HepG2 (cell line): ENCODE measurements around the gene NUB1. TPM values are rescaled to one million over a fixed set of nuclear protein-coding genes. Genes with fewer than 3 reads are reported as not detected.

Experiments
- ATAC-seq: fragments of 200-7000 bp; cut with Tn5 transposase; 3 replicates; pipeline ENCODE4 v1.9.1; 2020; ENCODE audit warnings: mild to moderate bottlenecking, moderate library complexity
- BruUV-seq: library from RNA; stranded (reverse); fragments of 400-500 nt; replicated peaks from 2 replicates; lab custom pipeline; 2021; lab: Mats Ljungman, UMichigan
- CTCF ChIA-PET: fragments of 300-600 bp; formaldehyde crosslinking; extraction: SDS; loops from one replicate; lab custom pipeline; 2021; ENCODE audit warnings: low total read pairs, inconsistent platforms, low intra/inter-chr PET ratio; lab: Yijun Ruan, JAX
- POLR2A ChIA-PET: fragments of 350-600 bp; sonication (Branson Sonifier 250); formaldehyde crosslinking; loops from one replicate; lab custom pipeline; 2020; ENCODE audit warnings: antibody characterized with exemption, inconsistent platforms; lab: Yijun Ruan, JAX
- DNase-seq: peaks from one replicate; pipeline ENCODE4 v3.0.0-alpha.2; 2015; ENCODE audit warnings: low spot score
- FAIRE-seq: peaks from 3 replicates; lab custom pipeline; 2011; peaks lifted over from hg19 to GRCh38; lab: Jason Lieb, UNC
- H2AFZ ChIP-seq: one replicate; pipeline ENCODE4 v1.6.1; 2011; ENCODE audit warnings: low read length, inconsistent platforms
- H3K27ac ChIP-seq: fragments of 300-600 bp; 3 replicates; pipeline ENCODE4 v1.8.0; 2011; ENCODE audit warnings: mixed run types, mild to moderate bottlenecking, mixed read lengths, low read length, inconsistent platforms; ENCODE audit not compliant: insufficient read depth; ENCODE audit errors: extremely low read length
- H3K27me3 ChIP-seq, 2 experiments: fragments of 200-600 bp in 1 of 2; 2 replicates in 1 of 2; 3 replicates in 1 of 2; pipeline versions ENCODE4 v1.6.0 to v1.8.0; 2011; ENCODE audit warnings: low read length in 2 of 2, mild to moderate bottlenecking in 2 of 2, moderate library complexity in 2 of 2, inconsistent platforms in 1 of 2; ENCODE audit not compliant: insufficient read depth in 2 of 2, control insufficient read depth in 1 of 2
- H3K36me3 ChIP-seq, 2 experiments: fragments of 200-600 bp in 1 of 2; replicated peaks in 1 of 2; 2 replicates in 1 of 2; 3 replicates in 1 of 2; pipeline versions ENCODE4 v1.5.1 to v1.8.0; 2011; ENCODE audit warnings: low read length in 2 of 2, inconsistent platforms in 1 of 2; ENCODE audit not compliant: insufficient read depth in 2 of 2, control insufficient read depth in 1 of 2
- H3K4me1 ChIP-seq: 2 replicates; pipeline ENCODE4 v1.5.1; 2012; ENCODE audit warnings: low read length, inconsistent platforms; ENCODE audit not compliant: insufficient read depth
- H3K4me2 ChIP-seq: 2 replicates; pipeline ENCODE4 v1.6.0; 2011; ENCODE audit warnings: low read depth, low read length, inconsistent platforms
- H3K4me3 ChIP-seq, 3 experiments: fragments of 200-600 bp in 1 of 3; sonication (generic), shearing (Covaris generic) in 1 of 3; replicated peaks in 1 of 3; 2 replicates each; pipeline ENCODE4 v1.5.1; 2011 to 2016; ENCODE audit warnings: low read length in 3 of 3, inconsistent platforms in 2 of 3, low read depth in 2 of 3, mild to moderate bottlenecking in 2 of 3, control low read depth in 1 of 3, mixed read lengths in 1 of 3; ENCODE audit not compliant: insufficient read depth in 1 of 3
- H3K79me2 ChIP-seq: one replicate; pipeline ENCODE4 v1.6.1; 2011; ENCODE audit warnings: low read length, inconsistent platforms; ENCODE audit not compliant: insufficient read depth
- H3K9ac ChIP-seq: 2 replicates; pipeline ENCODE4 v1.6.0; 2011; ENCODE audit warnings: mild to moderate bottlenecking, low read depth, low read length, inconsistent platforms; ENCODE audit not compliant: insufficient read depth
- H3K9me3 ChIP-seq: 2 replicates; pipeline ENCODE4 v1.5.1; 2012; ENCODE audit warnings: mild to moderate bottlenecking, low read length
- H4K20me1 ChIP-seq: 2 replicates; pipeline ENCODE4 v1.6.0; 2011; ENCODE audit warnings: inconsistent platforms, mild to moderate bottlenecking, low read length, moderate library complexity; ENCODE audit not compliant: insufficient read depth
- BCL6 ChIP-seq: IDR thresholded peaks from 2 replicates; pipeline ENCODE4 v1.6.1; 2016; ENCODE audit warnings: missing genetic modification reagents, missing compliant biosample characterization
- CCDC6 ChIP-seq: sonication (generic); formaldehyde crosslinking; IDR thresholded peaks from 2 replicates; pipeline ENCODE4 v1.8.1; 2022; ENCODE audit warnings: mild to moderate bottlenecking, missing genetic modification reagents, moderate library complexity
- MXI1 ChIP-seq: IDR thresholded peaks from 3 replicates; pipeline ENCODE4 v1.6.1; 2012; ENCODE audit warnings: low read depth, low read length, inconsistent platforms, borderline replicate concordance
- NFRKB ChIP-seq: fragments of 450-650 bp; IDR thresholded peaks from 2 replicates; pipeline ENCODE4 v1.6.1; 2017
- RARG ChIP-seq: sonication (generic); formaldehyde crosslinking; IDR thresholded peaks from 2 replicates; pipeline ENCODE4 v1.4.0; 2020; ENCODE audit warnings: low read depth, mild to moderate bottlenecking, missing genetic modification reagents
- SATB2 ChIP-seq: sonication (generic); formaldehyde crosslinking; IDR thresholded peaks from 2 replicates; pipeline ENCODE4 v1.5.0; 2020; ENCODE audit warnings: missing genetic modification reagents
- SMYD3 ChIP-seq: sonication (generic); formaldehyde crosslinking; IDR thresholded peaks from 2 replicates; pipeline ENCODE4 v1.8.1; 2023; ENCODE audit warnings: mild to moderate bottlenecking, missing genetic modification reagents
- ZNF205 ChIP-seq: IDR thresholded peaks from 2 replicates; pipeline ENCODE4 v1.6.1; 2018; ENCODE audit warnings: missing biosample characterization, missing genetic modification reagents
- ZNF367 ChIP-seq: sonication (generic); formaldehyde crosslinking; IDR thresholded peaks from 2 replicates; pipeline ENCODE4 v1.4.0; 2020; ENCODE audit warnings: missing genetic modification reagents, borderline replicate concordance
- ZNF552 ChIP-seq: sonication (generic); formaldehyde crosslinking; IDR thresholded peaks from 2 replicates; pipeline ENCODE4 v1.9.0; 2022; ENCODE audit warnings: missing genetic modification reagents, mild to moderate bottlenecking, borderline replicate concordance
- ZNF570 ChIP-seq: sonication (generic); formaldehyde crosslinking; IDR thresholded peaks from 2 replicates; pipeline ENCODE4 v1.4.0; 2020; ENCODE audit warnings: mild to moderate bottlenecking, missing genetic modification reagents, borderline replicate concordance
- ZNF652 ChIP-seq: IDR thresholded peaks from 2 replicates; pipeline ENCODE4 v1.6.1; 2016; ENCODE audit warnings: low read depth, borderline replicate concordance
- ZNF691 ChIP-seq: sonication (generic); formaldehyde crosslinking; IDR thresholded peaks from 2 replicates; pipeline ENCODE4 v1.4.0; 2020; ENCODE audit warnings: missing genetic modification reagents, low read depth, mild to moderate bottlenecking, borderline replicate concordance
- ZNF816 ChIP-seq: sonication (generic); formaldehyde crosslinking; IDR thresholded peaks from 2 replicates; pipeline ENCODE4 v1.8.0; 2022; ENCODE audit warnings: missing genetic modification reagents, mild to moderate bottlenecking, borderline replicate concordance
- WGBS: methylation state at CpG from one replicate; pipeline ENCODE4 v1.1.6; 2017; ENCODE audit warnings: low lambda C conversion rate; 5-methylcytosine and 5-hydroxymethylcytosine counted together
- in situ Hi-C: cut with HindIII; loops from 2 replicates; pipeline ENCODE4 v1.10.0; 2017; ENCODE audit warnings: low pct_unique_long_range_greater_than_20kb; ENCODE audit not compliant: extremely low pct_ligation_motif_present
- intact Hi-C: fragments of 100-400 bp; cut with micrococcal nuclease; formaldehyde crosslinking; loops from one replicate; pipeline ENCODE4 v1.10.0; 2022; ENCODE audit not compliant: unreplicated experiment
- polyA plus RNA-seq, 8 experiments: library from polyadenylated mRNA; depleted of rRNA in 3 of 8; stranded (reverse) in 7 of 8; unstranded in 1 of 8; fragments of >200 nt; fragmentation: Illumina TruSeq in 4 of 8; extraction: Trizol in 4 of 8; gene quantifications; 2 replicates each; pipeline versions ENCODE4 v1.2.1 to v1.2.3, GENCODE V29; 2011 to 2016; ENCODE audit warnings: low read depth in 4 of 8, missing spikeins in 1 of 8, mixed read lengths in 1 of 8; ENCODE audit not compliant: insufficient read depth in 1 of 8
- total RNA-seq, 5 experiments: library from RNA; depleted of rRNA; stranded (reverse); fragments of >200 nt; fragmentation: Illumina TruSeq; extraction: Trizol; gene quantifications; 2 replicates each; pipeline ENCODE4 v1.2.3, GENCODE V29; 2016; ENCODE audit warnings: low read depth in 1 of 5
- TF ChIP-seq, protein P1 (sequence below): sonication (generic); formaldehyde crosslinking; IDR thresholded peaks from 2 replicates; pipeline ENCODE4 v1.4.0; 2020; ENCODE audit warnings: missing genetic modification reagents, mild to moderate bottlenecking, borderline replicate concordance
- TF ChIP-seq, protein P2 (sequence below): sonication (generic); formaldehyde crosslinking; IDR thresholded peaks from 2 replicates; pipeline ENCODE4 v1.4.0; 2020; ENCODE audit warnings: missing genetic modification reagents, borderline replicate concordance
- TF ChIP-seq, protein P3 (sequence below): sonication (generic); formaldehyde crosslinking; IDR thresholded peaks from 2 replicates; pipeline ENCODE4 v1.5.0; 2020; ENCODE audit warnings: mild to moderate bottlenecking, missing genetic modification reagents
- TF ChIP-seq, protein P4 (sequence below): sonication (generic); formaldehyde crosslinking; IDR thresholded peaks from 2 replicates; pipeline ENCODE4 v1.4.0; 2020; ENCODE audit warnings: missing genetic modification reagents

Gene NUB1
- total and polyA plus RNA-seq, 2 of the 13 experiments (the other 11 are each of a cell fraction or from before 2014, with no cell fraction given): 27.1 to 37.0 TPM

GRCh38 chr7:151374139-151374538 lies 32.5 kb downstream of the NUB1 start:
- no peaks in the 10 kb centered on the region for H3K4me1 ChIP-seq
- TF ChIP-seq ZNF691 (CRISPR knock-in tag) (no peak), CCDC6 (CRISPR knock-in tag) (no peak), NFRKB (no peak), SATB2 (no peak), BCL6 (no peak), ZNF367 (no peak), ZNF816 (CRISPR knock-in tag) (no peak), SMYD3 (CRISPR knock-in tag) (no peak), ZNF552 (CRISPR knock-in tag) (no peak), ZNF652 (CRISPR knock-in tag) (no peak), ZNF570 (no peak), ZNF205 (CRISPR knock-in tag) (no peak), MXI1 (no peak), RARG (CRISPR knock-in tag) (no peak)
- TF ChIP-seq, protein P1, sequence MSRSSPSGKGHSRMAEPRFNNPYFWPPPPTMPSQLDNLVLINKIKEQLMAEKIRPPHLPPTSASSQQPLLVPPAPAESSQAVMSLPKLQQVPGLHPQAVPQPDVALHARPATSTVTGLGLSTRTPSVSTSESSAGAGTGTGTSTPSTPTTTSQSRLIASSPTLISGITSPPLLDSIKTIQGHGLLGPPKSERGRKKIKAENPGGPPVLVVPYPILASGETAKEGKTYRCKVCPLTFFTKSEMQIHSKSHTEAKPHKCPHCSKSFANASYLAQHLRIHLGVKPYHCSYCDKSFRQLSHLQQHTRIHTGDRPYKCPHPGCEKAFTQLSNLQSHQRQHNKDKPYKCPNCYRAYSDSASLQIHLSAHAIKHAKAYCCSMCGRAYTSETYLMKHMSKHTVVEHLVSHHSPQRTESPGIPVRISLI (CRISPR knock-in tag): no peak
- TF ChIP-seq, protein P2, sequence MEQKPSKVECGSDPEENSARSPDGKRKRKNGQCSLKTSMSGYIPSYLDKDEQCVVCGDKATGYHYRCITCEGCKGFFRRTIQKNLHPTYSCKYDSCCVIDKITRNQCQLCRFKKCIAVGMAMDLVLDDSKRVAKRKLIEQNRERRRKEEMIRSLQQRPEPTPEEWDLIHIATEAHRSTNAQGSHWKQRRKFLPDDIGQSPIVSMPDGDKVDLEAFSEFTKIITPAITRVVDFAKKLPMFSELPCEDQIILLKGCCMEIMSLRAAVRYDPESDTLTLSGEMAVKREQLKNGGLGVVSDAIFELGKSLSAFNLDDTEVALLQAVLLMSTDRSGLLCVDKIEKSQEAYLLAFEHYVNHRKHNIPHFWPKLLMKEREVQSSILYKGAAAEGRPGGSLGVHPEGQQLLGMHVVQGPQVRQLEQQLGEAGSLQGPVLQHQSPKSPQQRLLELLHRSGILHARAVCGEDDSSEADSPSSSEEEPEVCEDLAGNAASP: no peak
- TF ChIP-seq, protein P3, sequence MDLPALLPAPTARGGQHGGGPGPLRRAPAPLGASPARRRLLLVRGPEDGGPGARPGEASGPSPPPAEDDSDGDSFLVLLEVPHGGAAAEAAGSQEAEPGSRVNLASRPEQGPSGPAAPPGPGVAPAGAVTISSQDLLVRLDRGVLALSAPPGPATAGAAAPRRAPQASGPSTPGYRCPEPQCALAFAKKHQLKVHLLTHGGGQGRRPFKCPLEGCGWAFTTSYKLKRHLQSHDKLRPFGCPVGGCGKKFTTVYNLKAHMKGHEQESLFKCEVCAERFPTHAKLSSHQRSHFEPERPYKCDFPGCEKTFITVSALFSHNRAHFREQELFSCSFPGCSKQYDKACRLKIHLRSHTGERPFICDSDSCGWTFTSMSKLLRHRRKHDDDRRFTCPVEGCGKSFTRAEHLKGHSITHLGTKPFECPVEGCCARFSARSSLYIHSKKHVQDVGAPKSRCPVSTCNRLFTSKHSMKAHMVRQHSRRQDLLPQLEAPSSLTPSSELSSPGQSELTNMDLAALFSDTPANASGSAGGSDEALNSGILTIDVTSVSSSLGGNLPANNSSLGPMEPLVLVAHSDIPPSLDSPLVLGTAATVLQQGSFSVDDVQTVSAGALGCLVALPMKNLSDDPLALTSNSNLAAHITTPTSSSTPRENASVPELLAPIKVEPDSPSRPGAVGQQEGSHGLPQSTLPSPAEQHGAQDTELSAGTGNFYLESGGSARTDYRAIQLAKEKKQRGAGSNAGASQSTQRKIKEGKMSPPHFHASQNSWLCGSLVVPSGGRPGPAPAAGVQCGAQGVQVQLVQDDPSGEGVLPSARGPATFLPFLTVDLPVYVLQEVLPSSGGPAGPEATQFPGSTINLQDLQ (CRISPR knock-in tag): no peak
- TF ChIP-seq, protein P4, sequence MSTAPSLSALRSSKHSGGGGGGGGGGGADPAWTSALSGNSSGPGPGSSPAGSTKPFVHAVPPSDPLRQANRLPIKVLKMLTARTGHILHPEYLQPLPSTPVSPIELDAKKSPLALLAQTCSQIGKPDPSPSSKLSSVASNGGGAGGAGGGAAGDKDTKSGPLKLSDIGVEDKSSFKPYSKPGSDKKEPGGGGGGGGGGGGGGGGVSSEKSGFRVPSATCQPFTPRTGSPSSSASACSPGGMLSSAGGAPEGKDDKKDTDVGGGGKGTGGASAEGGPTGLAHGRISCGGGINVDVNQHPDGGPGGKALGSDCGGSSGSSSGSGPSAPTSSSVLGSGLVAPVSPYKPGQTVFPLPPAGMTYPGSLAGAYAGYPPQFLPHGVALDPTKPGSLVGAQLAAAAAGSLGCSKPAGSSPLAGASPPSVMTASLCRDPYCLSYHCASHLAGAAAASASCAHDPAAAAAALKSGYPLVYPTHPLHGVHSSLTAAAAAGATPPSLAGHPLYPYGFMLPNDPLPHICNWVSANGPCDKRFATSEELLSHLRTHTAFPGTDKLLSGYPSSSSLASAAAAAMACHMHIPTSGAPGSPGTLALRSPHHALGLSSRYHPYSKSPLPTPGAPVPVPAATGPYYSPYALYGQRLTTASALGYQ: no peak
- no peak overlapping the region for H3K27ac ChIP-seq
- 93% methylated on average over 14 of the region's 15 CpGs for WGBS
- H2AFZ ChIP-seq: no peak overlapping the region
- ChIA-PET CTCF (no interaction called here), POLR2A (no interaction called here)
- no peaks in the 10 kb centered on the region for H3K27me3 ChIP-seq
- intact Hi-C loops: no loop called here
- H3K36me3 ChIP-seq: peaks cover 5 to 41% of the 10 kb centered on the region in 2 experiments; a peak in 4 of 5 replicates
- H3K4me3 ChIP-seq: no peak overlapping the region
- no peaks in the 10 kb centered on the region for H3K9me3 ChIP-seq
- BruUV-seq: no TSS peak
- no peak overlapping the region for H3K4me2 ChIP-seq
- DNase-seq (no peak), FAIRE-seq (no peak), ATAC-seq (no peak)
- no peak overlapping the region for H3K9ac ChIP-seq
- no peaks in the 10 kb centered on the region for H3K79me2 ChIP-seq
- no peaks in the 10 kb centered on the region for H4K20me1 ChIP-seq
- in situ Hi-C loops: no loop called here
